K562 (cell line): Measurements from ENCODE around the gene RHCG. TPM values are rescaled to one million over a fixed set of nuclear protein-coding genes. Genes with fewer than 3 reads are reported as not detected.

ENCODE experiments used
- ATAC-seq: fragments of 200-7000 bp; cut with Tn5 transposase; 3 replicates; pipeline ENCODE4 v1.9.1; 2020; ENCODE audit warnings: moderate library complexity
- BruUV-seq: library from RNA; stranded (reverse); fragments of 400-500 nt; replicated peaks from 2 replicates; lab custom pipeline; 2021; lab: Mats Ljungman, UMichigan
- CTCF ChIA-PET: fragments of 300-600 bp; formaldehyde crosslinking; extraction: SDS; loops from one replicate; lab custom pipeline; 2021; ENCODE audit warnings: low intra/inter-chr PET ratio; lab: Yijun Ruan, JAX
- POLR2A ChIA-PET: fragments of 300-600, 350-650 bp; sonication (Branson Sonifier 250); formaldehyde crosslinking; extraction: SDS; loops from one replicate; lab custom pipeline; 2021; ENCODE audit warnings: antibody characterized with exemption, inconsistent platforms; lab: Yijun Ruan, JAX
- DNase-seq, 4 experiments: peaks; one replicate each; pipeline versions ENCODE4 v3.0.0 to v3.0.0-alpha.2; 2011 to 2018; ENCODE audit warnings: low spot score in 3 of 4, mixed read lengths in 3 of 4; ENCODE audit errors: extremely low read depth in 1 of 4
- FAIRE-seq: peaks from 2 replicates; lab custom pipeline; 2011; peaks lifted over from hg19 to GRCh38; lab: Jason Lieb, UNC
- H2AFZ ChIP-seq: 2 replicates; pipeline ENCODE4 v1.6.0; 2011; ENCODE audit warnings: low read depth, low read length, control low read depth, inconsistent platforms
- H3K27ac ChIP-seq: fragments of 200-600 bp; 3 replicates; pipeline ENCODE4 v1.8.0; 2011; ENCODE audit warnings: low read depth, mild to moderate bottlenecking, control low read depth, inconsistent platforms, low read length, moderate library complexity, mixed read lengths; ENCODE audit errors: extremely low read depth
- H3K27me3 ChIP-seq, 2 experiments: fragments of 300-600 bp in 1 of 2; 2 replicates in 1 of 2; 3 replicates in 1 of 2; pipeline versions ENCODE4 v1.6.0 to v1.8.0; 2011; ENCODE audit warnings: inconsistent platforms in 2 of 2, low read length in 2 of 2, mild to moderate bottlenecking in 1 of 2, mixed read lengths in 1 of 2, moderate library complexity in 1 of 2; ENCODE audit not compliant: control insufficient read depth in 2 of 2, insufficient read depth in 2 of 2
- H3K36me3 ChIP-seq: fragments of 300-600 bp; 3 replicates; pipeline ENCODE4 v1.8.0; 2011; ENCODE audit warnings: mild to moderate bottlenecking, low read length, inconsistent platforms; ENCODE audit not compliant: control insufficient read depth, insufficient read depth
- H3K4me1 ChIP-seq, 2 experiments: fragments of 200-600 bp in 1 of 2; replicated peaks in 1 of 2; 2 replicates in 1 of 2; 3 replicates in 1 of 2; pipeline versions ENCODE4 v1.5.1 to v1.8.0; 2011; ENCODE audit warnings: inconsistent platforms in 2 of 2, low read length in 2 of 2, mild to moderate bottlenecking in 1 of 2, mixed read lengths in 1 of 2, moderate library complexity in 1 of 2; ENCODE audit not compliant: control insufficient read depth in 2 of 2, insufficient read depth in 2 of 2
- H3K4me2 ChIP-seq: 2 replicates; pipeline ENCODE4 v1.6.1; 2011; ENCODE audit warnings: low read length, control low read depth, inconsistent platforms, mixed read lengths; ENCODE audit not compliant: insufficient read depth
- H3K4me3 ChIP-seq: fragments of 200-600 bp; sonication (generic), shearing (Covaris generic); 2 replicates; pipeline ENCODE4 v1.5.1; 2016; ENCODE audit warnings: control low read depth, inconsistent platforms
- H3K79me2 ChIP-seq: fragments of 200-600 bp; 3 replicates; pipeline ENCODE4 v1.8.0; 2011; ENCODE audit warnings: low read length, inconsistent platforms; ENCODE audit not compliant: control insufficient read depth, insufficient read depth
- H3K9ac ChIP-seq, 2 experiments: 2 replicates each; pipeline versions ENCODE4 v1.6.0 to v1.6.1; 2011; ENCODE audit warnings: low read depth in 2 of 2, low read length in 2 of 2, control low read depth in 1 of 2, inconsistent platforms in 1 of 2, mild to moderate bottlenecking in 1 of 2, mixed read lengths in 1 of 2; ENCODE audit not compliant: insufficient read depth in 1 of 2
- H3K9me1 ChIP-seq: one replicate; pipeline ENCODE4 v1.6.0; 2011; ENCODE audit warnings: inconsistent platforms, mild to moderate bottlenecking, low read length, moderate library complexity; ENCODE audit not compliant: control insufficient read depth, insufficient read depth
- H3K9me3 ChIP-seq: replicated peaks from 2 replicates; pipeline ENCODE4 v1.5.1; 2011; ENCODE audit warnings: low read depth, low read length, inconsistent platforms; ENCODE audit not compliant: control insufficient read depth, insufficient read depth
- H4K20me1 ChIP-seq: replicated peaks from 2 replicates; pipeline ENCODE4 v1.6.1; 2011; ENCODE audit warnings: low read length, inconsistent platforms, mixed read lengths; ENCODE audit not compliant: control insufficient read depth, insufficient read depth
- CBFA2T2 ChIP-seq: fragments of 450-650 bp; conservative IDR thresholded peaks from 2 replicates; pipeline ENCODE4 v1.6.1; 2017; ENCODE audit warnings: mild to moderate bottlenecking
- CCNT2 ChIP-seq: IDR thresholded peaks from 2 replicates; pipeline ENCODE4 v1.6.1; 2011; ENCODE audit warnings: borderline replicate concordance, low read depth, mild to moderate bottlenecking, moderate library complexity, mixed read lengths, low read length; ENCODE audit not compliant: insufficient read length; ENCODE audit errors: extremely low read depth
- FOS ChIP-seq: IDR thresholded peaks from 3 replicates; pipeline ENCODE4 v1.6.1; 2011; ENCODE audit not compliant: insufficient read length; ENCODE audit errors: extremely low read depth
- FOXK1 ChIP-seq: sonication (generic); formaldehyde crosslinking; IDR thresholded peaks from 2 replicates; pipeline ENCODE4 v1.8.0; 2022; ENCODE audit warnings: missing genetic modification reagents, mild to moderate bottlenecking, borderline replicate concordance
- NFIC ChIP-seq: fragments of 450-650 bp; IDR thresholded peaks from 2 replicates; pipeline ENCODE4 v1.6.1; 2017; ENCODE audit warnings: mild to moderate bottlenecking, inconsistent platforms
- WGBS: fragments of 100-300 bp; shearing (Covaris generic); methylation state at CpG from one replicate; pipeline ENCODE4 v1.1.6; 2016; ENCODE audit warnings: low coverage, mixed read lengths; ENCODE audit not compliant: insufficient coverage; ENCODE audit errors: missing lambda C conversion rate; 5-methylcytosine and 5-hydroxymethylcytosine counted together
- in situ Hi-C: fragments of 300-500 bp; cut with MboI; formaldehyde crosslinking; loops from 4 replicates; pipeline ENCODE4 v1.15.0; 2018; ENCODE audit warnings: inconsistent platforms, mixed read lengths
- intact Hi-C: fragments of 100-400 bp; cut with micrococcal nuclease; formaldehyde crosslinking; loops from 2 replicates; pipeline ENCODE4 v1.14.2; 2022
- polyA plus RNA-seq, 8 experiments: library from polyadenylated mRNA; depleted of rRNA in 4 of 8; stranded (reverse) in 5 of 8; unstranded in 3 of 8; fragments of >200 nt; fragmentation: Nextera tagmentation in 2 of 8; fragmentation: Illumina TruSeq in 1 of 8; extraction: Ambion mirVana in 2 of 8; extraction: Trizol in 1 of 8; gene quantifications; 2 replicates each; pipeline versions ENCODE4 v1.2.1 to v1.2.3, GENCODE V29; 2011 to 2014; ENCODE audit warnings: inconsistent platforms in 1 of 8, missing spikeins in 1 of 8
- total RNA-seq, 7 experiments: library from RNA; depleted of rRNA in 6 of 7; stranded (reverse); fragments of >200 nt in 6 of 7; fragmentation: Illumina TruSeq in 2 of 7; extraction: Trizol in 2 of 7; gene quantifications; 2 replicates each; pipeline versions ENCODE4 v1.2.1 to v1.2.3, GENCODE V29; 2011 to 2021; ENCODE audit warnings: low replicate concordance in 1 of 7
- TF ChIP-seq, protein P1 (sequence below): IDR thresholded peaks from 2 replicates; pipeline ENCODE4 v1.6.1; 2011; ENCODE audit not compliant: insufficient read length; ENCODE audit errors: extremely low read depth

The RHCG gene
- total and polyA plus RNA-seq, 9 of the 15 experiments (the other 6 are each of a cell fraction or from before 2014, with no cell fraction given): not detected

GRCh38 chr15:89483079-89483478, 13.3 kb downstream of the RHCG start (continued):
- TF ChIP-seq FOXK1 (CRISPR knock-in tag) (no peak), CCNT2 (no peak), FOS (no peak), NFIC (no peak)
- TF ChIP-seq, all 486 proteins: peak for 0

- Histone ChIP-seq H3K4me2 (no peak overlapping the region), H3K79me2 (no peaks in the 10 kb centered on the region), H3K9me1 (peaks cover 3% of the 10 kb centered on the region), H3K4me1 (peaks cover 0 to 6% of the 10 kb centered on the region in 2 experiments; a peak in 2 of 5 replicates), H4K20me1 (peaks cover 15% of the 10 kb centered on the region; the same call in 1 of the 2 replicates), H3K27ac (no peak overlapping the region), H3K36me3 (no peaks in the 10 kb centered on the region), H3K27me3 (peaks cover 14 to 56% of the 10 kb centered on the region in 2 experiments; a peak in 3 of 5 replicates), H3K9me3 (no peaks in the 10 kb centered on the region), H3K4me3 (no peak overlapping the region), H2AFZ (no peak overlapping the region), H3K9ac (no peak overlapping the region)
- DNase-seq (no peak), ATAC-seq (no peak), FAIRE-seq (no peak)
- CTCF ChIA-PET: no interaction called here
- intact Hi-C loops: no loop called here
- WGBS: 0% methylated on average over 5 of the region's 5 CpGs
- POLR2A ChIA-PET: no interaction called here
- in situ Hi-C loops: no loop called here
- TF ChIP-seq, protein P1, sequence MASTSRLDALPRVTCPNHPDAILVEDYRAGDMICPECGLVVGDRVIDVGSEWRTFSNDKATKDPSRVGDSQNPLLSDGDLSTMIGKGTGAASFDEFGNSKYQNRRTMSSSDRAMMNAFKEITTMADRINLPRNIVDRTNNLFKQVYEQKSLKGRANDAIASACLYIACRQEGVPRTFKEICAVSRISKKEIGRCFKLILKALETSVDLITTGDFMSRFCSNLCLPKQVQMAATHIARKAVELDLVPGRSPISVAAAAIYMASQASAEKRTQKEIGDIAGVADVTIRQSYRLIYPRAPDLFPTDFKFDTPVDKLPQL: no peak
- TF ChIP-seq CBFA2T2: no peak
- no TSS peak for BruUV-seq
Measured at GRCh38 chr15:89482139-89482538, 14.2 kb downstream of the RHCG start.
